ENCODE results near the gene GSTM2.

The GSTM2 gene

GRCh38 chr1:109629372-109630030 lies 38.4 kb upstream of the GSTM2 start:
- no peak for DNase-seq (ENCODE audit: low read depth in 2 of 2)

DNA sequence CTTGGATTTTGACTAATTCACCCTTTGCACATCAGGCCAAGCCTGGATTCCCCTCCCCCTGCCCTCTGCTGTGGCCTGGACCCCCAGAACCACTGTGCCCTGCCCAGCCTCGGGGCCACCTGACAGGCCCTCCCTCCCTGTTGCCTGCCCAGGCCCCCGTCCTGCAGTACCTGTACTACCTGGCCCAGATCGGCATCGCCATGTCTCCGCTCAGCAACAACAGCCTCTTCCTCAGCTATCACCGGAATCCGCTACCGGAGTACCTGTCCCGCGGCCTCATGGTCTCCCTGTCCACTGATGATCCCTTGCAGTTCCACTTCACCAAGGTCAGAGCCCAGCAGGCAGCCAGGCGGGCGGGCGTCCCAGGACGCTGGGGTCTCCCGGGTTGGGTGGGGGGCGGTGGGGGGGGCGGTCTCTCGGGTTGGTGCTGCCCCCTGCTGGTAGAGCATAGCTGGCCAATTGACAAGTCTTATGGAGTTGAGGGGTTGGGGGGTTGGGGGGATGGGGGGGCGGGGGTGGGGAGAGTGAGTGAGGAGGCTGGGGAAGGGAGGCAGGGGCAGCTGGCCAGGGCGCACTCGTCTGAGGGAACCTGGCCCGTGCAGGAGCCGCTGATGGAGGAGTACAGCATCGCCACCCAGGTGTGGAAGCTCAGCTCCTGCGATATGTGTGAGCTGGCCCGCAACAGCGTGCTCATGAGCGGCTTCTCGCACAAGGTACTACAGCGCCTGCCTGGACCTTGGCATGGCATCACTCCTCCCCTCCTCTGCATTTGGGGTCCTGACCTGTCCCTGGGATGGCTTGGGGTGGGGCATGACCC lies 37.6 kb upstream of the GSTM2 start:
- DNase-seq (ENCODE audit: low read depth in 2 of 2), result no peak

- DNase-seq (ENCODE audit: low read depth in 2 of 2), result no peak
These were observed 36.9 kb upstream of the GSTM2 start for GRCh38 chr1:109630898-109631512.

DNA sequence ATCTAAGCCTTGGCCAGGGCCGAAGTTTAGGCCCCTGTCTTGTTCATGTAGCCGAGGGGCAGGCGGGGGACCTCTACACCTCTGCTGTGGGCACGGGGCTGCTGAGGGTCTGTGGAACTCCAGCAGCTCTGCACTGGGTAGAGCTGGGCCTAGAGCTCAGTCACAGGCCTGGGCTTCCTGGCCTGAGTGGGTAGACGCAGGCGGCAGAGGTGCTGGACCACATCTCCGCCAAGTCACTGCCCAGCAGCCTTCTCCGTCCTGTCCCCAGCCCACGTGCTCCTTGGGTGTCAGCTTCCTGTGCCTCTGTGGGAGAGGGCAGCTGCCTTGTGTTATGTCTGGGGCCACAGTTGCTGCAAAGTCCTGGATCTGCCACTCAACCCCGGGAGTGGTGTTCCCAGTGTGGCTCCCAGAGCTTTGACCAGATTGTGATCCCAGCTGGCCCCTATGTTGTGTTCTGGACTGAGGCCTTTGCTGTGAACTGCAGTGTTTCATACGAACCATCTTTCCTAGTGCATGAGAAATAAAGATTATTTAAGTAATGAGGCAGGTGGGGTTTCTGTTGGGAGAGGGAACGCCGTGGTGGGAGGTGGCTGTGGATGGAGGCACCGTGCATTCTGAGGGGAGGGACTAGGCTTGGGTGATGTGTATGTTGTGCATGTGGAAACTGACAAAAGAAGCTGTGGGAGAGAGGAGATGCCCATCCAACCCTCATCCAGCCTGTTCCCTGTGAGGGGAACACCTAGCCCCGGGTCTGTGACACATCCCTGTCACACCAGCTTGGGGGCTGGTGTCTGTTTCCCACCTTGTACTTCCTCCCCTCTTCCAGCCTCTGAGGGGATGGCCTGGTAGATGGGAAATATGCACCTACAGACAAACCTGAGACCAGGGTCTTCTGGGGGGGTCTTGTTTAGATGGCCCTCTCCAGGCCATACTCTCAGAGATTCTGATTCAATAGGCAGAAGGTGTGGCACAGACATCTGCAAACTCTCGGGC lies 36.0 kb upstream of the GSTM2 start:
- no peak for DNase-seq (ENCODE audit: low read depth in 2 of 2)

GRCh38 chr1:109632671-109633346 lies 35.0 kb upstream of the GSTM2 start:
- no peak for DNase-seq (ENCODE audit: low read depth in 2 of 2)

GRCh38 chr1:109634292-109634691 lies 33.6 kb upstream of the GSTM2 start:
- DNase-seq (ENCODE audit: low read depth in 2 of 2), result no peak

DNA sequence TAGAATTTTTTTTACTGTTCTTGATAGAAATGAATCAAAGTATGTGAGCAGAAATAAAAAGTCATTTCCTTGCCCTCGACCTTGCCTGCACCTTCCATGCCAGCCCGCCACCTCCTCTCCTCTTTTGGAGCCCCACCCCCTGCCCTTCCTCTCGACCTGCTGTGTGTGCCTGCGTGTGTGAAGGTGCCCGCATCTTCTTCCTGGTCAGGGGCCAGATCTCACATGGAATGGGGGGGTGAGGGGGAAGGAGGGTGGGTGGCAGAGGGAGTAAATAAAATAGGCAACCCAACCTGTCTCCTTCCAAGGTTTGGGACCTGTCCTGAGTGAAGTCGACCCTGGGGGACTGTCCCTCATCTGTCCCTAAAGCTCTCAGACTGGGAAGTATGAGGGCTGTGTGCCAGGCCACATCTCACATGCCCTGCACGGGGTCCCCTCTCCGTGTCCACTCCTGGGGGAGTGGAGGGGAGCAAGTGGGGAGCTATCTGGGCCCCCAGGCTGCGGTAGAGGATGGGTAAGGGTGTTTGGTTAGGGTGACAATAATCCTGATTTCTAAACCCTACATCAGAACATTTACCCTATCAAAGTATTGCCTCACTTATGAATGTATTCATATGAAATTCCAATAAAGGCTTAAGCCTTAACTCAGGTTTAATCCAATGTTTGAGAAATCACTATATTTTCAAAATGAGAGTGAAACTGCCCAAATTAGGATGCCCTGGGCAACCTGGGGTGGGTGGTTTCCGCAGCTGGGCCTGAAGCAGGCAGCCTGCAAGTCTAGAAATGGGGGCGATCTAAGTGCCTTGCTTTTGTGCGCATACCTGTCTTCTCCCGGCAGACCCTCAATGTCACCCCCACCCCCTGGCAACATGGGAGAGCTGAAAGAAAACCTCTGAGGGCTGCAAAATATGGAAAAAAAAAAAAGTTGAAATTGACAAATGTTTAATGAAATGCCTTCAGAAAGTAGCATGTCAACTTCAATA lies 32.8 kb upstream of the GSTM2 start:
- no peak for DNase-seq (ENCODE audit: low read depth in 2 of 2)

GRCh38 chr1:109635862-109636200 lies 32.0 kb upstream of the GSTM2 start:
- no peak for DNase-seq (ENCODE audit: low read depth in 2 of 2)

- no peak for DNase-seq (ENCODE audit: low read depth in 2 of 2)
These were observed 31.5 kb upstream of the GSTM2 start for GRCh38 chr1:109636201-109636952.

- no peak for DNase-seq (ENCODE audit: low read depth in 2 of 2)
These were observed 30.4 kb upstream of the GSTM2 start for GRCh38 chr1:109637446-109637845.

DNA sequence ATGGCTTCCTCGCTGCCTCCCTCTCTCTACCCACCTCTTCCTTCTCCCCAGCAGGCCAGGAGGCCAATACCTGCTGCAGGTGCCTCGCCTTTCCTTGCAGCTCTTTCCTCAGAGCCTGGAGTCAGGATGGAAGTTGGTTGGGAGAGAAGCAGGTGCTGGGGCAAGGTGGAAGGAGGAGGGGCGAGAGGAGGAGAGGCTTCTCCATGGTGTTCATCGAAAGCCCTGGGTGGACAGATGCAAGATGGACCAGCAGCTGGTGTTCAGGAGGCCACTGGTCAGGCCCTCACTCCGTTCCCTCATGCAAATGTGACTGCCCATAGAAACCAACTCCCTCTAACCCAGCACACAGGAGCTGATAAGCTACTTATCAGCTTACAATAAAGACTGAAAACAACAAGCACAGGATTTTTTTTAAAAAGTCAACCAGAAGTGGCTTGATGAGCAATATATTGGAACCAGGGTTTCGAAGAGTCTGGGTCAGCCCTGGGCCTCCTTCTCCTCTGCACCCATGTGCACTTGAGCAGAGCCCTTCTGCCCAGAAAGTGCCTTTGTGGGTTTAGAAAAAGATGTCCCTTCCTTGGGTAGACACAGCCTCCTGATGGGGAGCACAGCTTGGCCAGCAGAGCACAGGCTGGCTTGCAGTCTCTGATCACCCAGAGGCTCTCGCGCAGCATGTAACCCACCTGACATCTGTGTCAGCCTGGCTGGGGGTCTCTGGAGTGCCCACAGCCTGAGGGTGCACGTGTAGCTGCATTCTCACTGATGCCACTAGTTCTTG lies 28.6 kb upstream of the GSTM2 start:
- no peak for DNase-seq (ENCODE audit: low read depth in 2 of 2)

DNA sequence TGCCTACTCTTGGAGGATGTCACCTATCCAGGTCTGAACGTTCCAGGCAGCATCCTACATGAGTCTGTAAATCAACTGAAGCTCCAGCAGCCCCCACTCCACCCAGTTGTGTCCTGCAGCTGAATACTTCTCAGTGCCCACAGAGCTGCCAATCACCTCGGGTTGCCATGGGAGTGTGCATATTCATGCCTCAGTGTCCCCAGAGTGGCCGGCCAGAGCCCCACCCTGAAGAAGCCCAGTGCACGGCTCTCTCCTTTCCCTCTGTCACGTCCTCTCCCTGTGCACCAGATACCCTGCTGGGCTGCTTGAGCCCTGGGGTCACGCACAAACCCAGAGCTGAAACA lies 28.0 kb upstream of the GSTM2 start:
- DNase-seq (ENCODE audit: low read depth in 2 of 2), result no peak

- no peak for DNase-seq (ENCODE audit: low read depth in 2 of 2)
These were observed 27.5 kb upstream of the GSTM2 start for GRCh38 chr1:109640285-109640865.

- no peak for DNase-seq (ENCODE audit: low read depth in 2 of 2)
These were observed 26.6 kb upstream of the GSTM2 start for GRCh38 chr1:109641078-109641740.

DNA sequence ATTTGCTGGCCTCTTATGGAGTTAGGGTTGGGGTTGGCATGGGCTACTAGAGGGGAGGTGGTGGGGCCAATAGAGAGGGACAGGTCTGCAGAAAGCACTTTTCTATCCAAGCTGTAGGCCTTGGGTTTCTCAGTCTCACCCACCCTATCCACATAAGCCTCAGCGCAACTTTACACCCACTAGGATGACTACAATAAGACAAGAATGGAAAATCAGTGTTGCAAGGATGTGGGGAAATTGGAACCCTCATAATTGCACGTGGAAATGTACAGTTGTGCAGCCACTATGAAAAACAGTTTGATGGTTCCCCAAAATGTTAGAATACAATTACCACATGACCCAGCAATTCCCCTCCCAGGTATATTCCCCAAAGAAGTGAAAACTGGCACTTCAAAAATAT lies 26.0 kb upstream of the GSTM2 start:
- DNase-seq (ENCODE audit: low read depth in 2 of 2), result no peak

DNA sequence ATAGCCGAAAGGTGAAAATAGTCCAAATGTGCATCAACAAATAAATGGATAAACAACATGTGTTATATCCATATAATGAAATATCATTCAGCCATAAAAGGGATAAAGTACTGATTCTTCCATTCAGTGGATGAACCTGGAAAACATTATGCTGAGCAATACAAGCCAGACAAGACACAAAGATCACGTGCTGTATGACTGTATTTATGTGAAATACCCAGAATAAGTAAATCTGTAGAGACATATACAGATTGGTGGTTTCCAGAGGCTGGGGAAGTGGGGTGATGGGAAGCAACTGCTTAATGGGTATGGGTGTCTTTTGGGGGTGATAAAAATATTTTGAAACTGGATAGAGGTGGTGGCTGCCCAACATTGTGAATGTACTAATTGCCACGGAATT lies 25.2 kb upstream of the GSTM2 start:
- DNase-seq (ENCODE audit: low read depth in 2 of 2), result no peak

DNA sequence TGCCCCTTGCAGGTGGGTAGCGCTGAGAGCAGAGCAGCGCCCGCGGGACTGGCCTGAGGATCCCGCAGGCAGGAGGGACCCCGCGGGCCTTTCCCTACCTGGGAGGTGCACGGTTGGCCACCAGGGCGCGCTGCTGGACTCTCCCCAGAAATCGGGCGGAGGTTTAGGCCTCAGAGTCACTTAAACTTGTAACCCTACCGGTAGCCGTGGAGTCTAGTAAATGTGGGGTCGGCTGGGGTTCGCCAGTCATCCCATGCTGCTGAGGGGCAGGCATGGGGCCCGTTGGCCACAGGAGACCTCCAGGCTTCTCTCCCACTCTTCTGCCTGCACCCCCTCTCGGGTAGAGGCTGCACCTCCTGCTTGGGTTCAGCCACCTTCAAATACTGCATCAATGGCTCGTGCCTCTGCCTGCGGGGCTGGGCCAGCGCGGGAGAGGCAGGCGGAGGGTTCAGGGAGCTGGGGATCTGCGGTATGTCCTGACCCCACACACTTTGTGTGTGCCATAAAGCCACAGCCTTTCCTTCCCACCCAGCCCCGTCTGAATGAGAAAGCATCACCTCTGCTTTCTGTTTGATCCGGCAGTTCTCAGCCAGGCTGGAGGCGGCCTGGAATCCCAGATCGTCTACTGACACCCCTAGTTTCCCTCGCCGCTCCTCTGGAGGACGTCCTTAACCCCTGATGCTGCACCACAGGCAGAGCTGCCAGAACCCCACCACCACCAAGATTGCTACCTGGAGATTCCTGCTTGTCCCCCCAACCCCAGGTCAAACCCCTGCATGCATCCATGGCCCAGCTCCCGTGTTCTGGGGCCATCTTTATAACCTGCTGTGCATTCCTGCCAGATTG lies 24.2 kb upstream of the GSTM2 start:
- no peak for DNase-seq (ENCODE audit: low read depth in 2 of 2)
